Colonic mucosa (tissue), 4 donors: ENCODE measurements around the gene IQGAP1. TPM values are rescaled to one million over a fixed set of nuclear protein-coding genes. Genes with fewer than 3 reads are reported as not detected.

Source experiments
- DNase-seq: peaks from one replicate; pipeline ENCODE4 v3.0.0-alpha.2; 2020
- H3K27ac ChIP-seq: fragments of 200-600 bp; one replicate; pipeline ENCODE4 v1.8.0; 2021
- H3K27me3 ChIP-seq: fragments of 200-600 bp; one replicate; pipeline ENCODE4 v1.8.0; 2021
- H3K36me3 ChIP-seq: fragments of 200-600 bp; one replicate; pipeline ENCODE4 v1.8.0; 2021
- H3K4me1 ChIP-seq: fragments of 200-600 bp; one replicate; pipeline ENCODE4 v1.8.0; 2021; ENCODE audit warnings: mild to moderate bottlenecking
- H3K4me3 ChIP-seq: fragments of 200-600 bp; one replicate; pipeline ENCODE4 v1.8.0; 2021
- H3K9ac ChIP-seq, 2 donors: one replicate each; pipeline ENCODE4 v1.7.0; 2013; ENCODE audit warnings: control low read depth in 2 of 2, low read depth in 2 of 2, low read length in 2 of 2
- H3K9me3 ChIP-seq: fragments of 200-600 bp; one replicate; pipeline ENCODE4 v1.8.0; 2021
- intact Hi-C: fragments of 100-400 bp; cut with DNase I; formaldehyde crosslinking; loops from one replicate; pipeline ENCODE4 v1.14.1; 2022
- total RNA-seq, 2 donors: library from RNA; stranded (reverse); fragmentation: NEBNext Ultra II Directional in 1 of 2; extraction: Animal tissue kit (Norgen Biotek cat#: 25700) in 1 of 2; gene quantifications; one replicate each; pipeline ENCODE4 v1.2.1, GENCODE V29; 2021
- TF ChIP-seq, protein P1 (sequence below): fragments of 200-600 bp; IDR thresholded peaks from one replicate; pipeline ENCODE4 v1.8.0; 2022; ENCODE audit warnings: antibody characterized with exemption, mild to moderate bottlenecking
- donor health status: healthy.
- donor health status: DM: no; HTN: no; CAD: no.
- donor health status: DM: no; HTN: no; CAD: no.

The IQGAP1 gene
- total RNA-seq, 2 donors from 2014 or later: 210 to 243 TPM

DNA sequence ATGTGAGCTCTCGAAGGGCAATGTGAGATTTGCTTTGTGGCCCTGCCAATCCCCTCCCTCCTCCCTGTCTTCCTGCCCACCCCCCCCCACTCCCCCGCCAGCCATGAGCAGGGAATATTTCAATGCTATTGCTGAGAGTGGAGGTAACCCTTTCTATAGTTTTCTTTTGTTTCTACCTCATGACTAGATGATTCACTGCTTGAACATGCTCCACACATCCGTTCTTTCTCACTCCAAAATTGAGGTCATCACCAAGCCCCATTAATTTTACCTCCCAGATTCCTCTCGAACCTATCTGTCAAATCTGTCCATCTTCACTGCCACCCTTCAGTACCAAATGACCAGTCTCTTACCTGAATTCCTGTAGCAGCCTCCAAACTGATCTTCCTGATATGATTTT lies 23.8 kb upstream of the IQGAP1 start:
- TF ChIP-seq, protein P1, sequence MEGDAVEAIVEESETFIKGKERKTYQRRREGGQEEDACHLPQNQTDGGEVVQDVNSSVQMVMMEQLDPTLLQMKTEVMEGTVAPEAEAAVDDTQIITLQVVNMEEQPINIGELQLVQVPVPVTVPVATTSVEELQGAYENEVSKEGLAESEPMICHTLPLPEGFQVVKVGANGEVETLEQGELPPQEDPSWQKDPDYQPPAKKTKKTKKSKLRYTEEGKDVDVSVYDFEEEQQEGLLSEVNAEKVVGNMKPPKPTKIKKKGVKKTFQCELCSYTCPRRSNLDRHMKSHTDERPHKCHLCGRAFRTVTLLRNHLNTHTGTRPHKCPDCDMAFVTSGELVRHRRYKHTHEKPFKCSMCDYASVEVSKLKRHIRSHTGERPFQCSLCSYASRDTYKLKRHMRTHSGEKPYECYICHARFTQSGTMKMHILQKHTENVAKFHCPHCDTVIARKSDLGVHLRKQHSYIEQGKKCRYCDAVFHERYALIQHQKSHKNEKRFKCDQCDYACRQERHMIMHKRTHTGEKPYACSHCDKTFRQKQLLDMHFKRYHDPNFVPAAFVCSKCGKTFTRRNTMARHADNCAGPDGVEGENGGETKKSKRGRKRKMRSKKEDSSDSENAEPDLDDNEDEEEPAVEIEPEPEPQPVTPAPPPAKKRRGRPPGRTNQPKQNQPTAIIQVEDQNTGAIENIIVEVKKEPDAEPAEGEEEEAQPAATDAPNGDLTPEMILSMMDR: no peak
- no peaks in the 10 kb centered on the region for H3K9me3 ChIP-seq
- no peak overlapping the region for H3K4me3 ChIP-seq
- intact Hi-C loops: no loop called here
- no peak for DNase-seq
- H3K27me3 ChIP-seq: no peaks in the 10 kb centered on the region
- no peaks in the 10 kb centered on the region for H3K36me3 ChIP-seq
- H3K9ac ChIP-seq: no peak overlapping the region
- H3K27ac ChIP-seq: no peak overlapping the region
- H3K4me1 ChIP-seq: peaks cover 3% of the 10 kb centered on the region

DNA sequence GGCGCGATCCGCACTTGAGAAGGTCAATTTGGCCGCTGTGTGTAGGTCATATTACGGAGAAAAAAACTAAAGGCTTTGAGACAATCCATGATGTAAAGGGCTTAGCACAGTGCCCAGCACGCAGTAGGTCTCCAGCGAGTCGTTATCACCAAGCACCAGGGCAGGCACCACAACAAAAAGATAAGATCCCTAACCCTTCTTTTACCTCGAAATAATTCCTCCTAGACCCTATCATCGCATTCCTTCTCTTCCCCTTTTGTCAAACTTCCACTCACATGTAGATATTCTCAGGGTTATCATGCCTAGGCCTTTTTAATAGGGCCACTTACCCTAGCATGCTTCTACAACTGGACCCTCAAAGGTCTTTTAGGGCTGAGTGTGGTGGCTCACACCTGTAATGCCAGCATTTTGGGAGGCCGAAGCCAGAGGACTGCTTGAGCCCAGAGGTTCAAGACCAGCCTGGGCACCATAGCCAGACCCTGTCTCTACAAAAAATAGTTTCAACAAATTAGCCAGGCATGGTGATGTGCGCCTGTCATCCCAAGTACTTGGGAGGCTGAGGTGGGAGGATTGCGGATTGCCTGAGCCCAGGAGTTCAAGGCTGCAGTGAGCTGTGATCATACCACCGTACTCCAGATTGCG lies 22.5 kb upstream of the IQGAP1 start:
- no peak overlapping the region for H3K4me3 ChIP-seq
- TF ChIP-seq, protein P1: no peak
- H3K9me3 ChIP-seq: no peaks in the 10 kb centered on the region
- H3K27ac ChIP-seq: no peak overlapping the region
- no peaks in the 10 kb centered on the region for H3K36me3 ChIP-seq
- H3K9ac ChIP-seq: no peak overlapping the region
- H3K27me3 ChIP-seq: no peaks in the 10 kb centered on the region
- no peak for DNase-seq
- no peaks in the 10 kb centered on the region for H3K4me1 ChIP-seq
- intact Hi-C loops: no loop called here

GRCh38 chr15:90367576-90367975 lies 20.5 kb upstream of the IQGAP1 start:
- no peak overlapping the region for H3K27ac ChIP-seq
- H3K27me3 ChIP-seq: no peaks in the 10 kb centered on the region
- H3K4me1 ChIP-seq: no peaks in the 10 kb centered on the region
- TF ChIP-seq, protein P1: no peak
- intact Hi-C loops: no loop called here
- no peaks in the 10 kb centered on the region for H3K36me3 ChIP-seq
- no peaks in the 10 kb centered on the region for H3K9me3 ChIP-seq
- H3K9ac ChIP-seq: no peak overlapping the region
- no peak for DNase-seq
- H3K4me3 ChIP-seq: no peak overlapping the region

- no peaks in the 10 kb centered on the region for H3K4me1 ChIP-seq
- H3K9me3 ChIP-seq: no peaks in the 10 kb centered on the region
- H3K27me3 ChIP-seq: no peaks in the 10 kb centered on the region
- no peaks in the 10 kb centered on the region for H3K36me3 ChIP-seq
- no peak overlapping the region for H3K9ac ChIP-seq
- intact Hi-C loops: loop anchor here (5.0 kb wide), 1 partner anchor 48 kb away; no protein-coding TSS in a partner anchor
- no peak overlapping the region for H3K27ac ChIP-seq
- TF ChIP-seq, protein P1: no peak
- H3K4me3 ChIP-seq: no peak overlapping the region
- no peak for DNase-seq
Measured at GRCh38 chr15:90375071-90375470, 13.0 kb upstream of the IQGAP1 start.

DNA sequence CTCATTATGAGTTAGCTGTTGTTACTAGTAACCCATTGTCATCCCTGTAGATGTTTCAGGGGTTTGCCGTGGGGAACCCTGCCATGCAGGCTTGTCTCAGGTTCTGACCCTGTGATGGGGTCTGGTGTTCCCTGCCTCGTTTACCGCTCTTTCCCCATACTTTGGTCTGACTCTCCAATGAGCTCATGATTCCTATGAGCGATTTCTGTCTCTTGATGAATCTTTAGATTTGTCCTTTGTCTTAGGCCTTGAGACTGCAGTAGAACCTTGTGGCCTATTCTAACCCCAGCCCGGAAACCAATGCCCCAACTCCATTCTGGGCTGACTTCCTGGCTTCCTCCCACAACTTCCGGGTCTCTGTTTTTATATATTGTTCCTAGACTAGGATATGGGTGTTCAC lies 11.3 kb upstream of the IQGAP1 start:
- H3K9ac ChIP-seq: no peak overlapping the region
- intact Hi-C loops: loop anchor here (5.0 kb wide), 1 partner anchor 49 kb away; no protein-coding TSS in a partner anchor
- H3K4me1 ChIP-seq: no peaks in the 10 kb centered on the region
- TF ChIP-seq, protein P1: no peak
- no peaks in the 10 kb centered on the region for H3K9me3 ChIP-seq
- H3K4me3 ChIP-seq: no peak overlapping the region
- DNase-seq: no peak
- H3K36me3 ChIP-seq: no peaks in the 10 kb centered on the region
- H3K27me3 ChIP-seq: no peaks in the 10 kb centered on the region
- H3K27ac ChIP-seq: no peak overlapping the region
